Transverse colon (tissue), 4 donors: ENCODE results near the gene SLC6A11.

ENCODE experiments used
- CTCF ChIP-seq, 5 experiments: fragments of 200-600 bp in 3 of 5; fragments of 450-650 bp in 2 of 5; sonication (generic) in 3 of 5; IDR thresholded peaks; 1 replicate in 2 of 5; 2 replicates in 3 of 5; pipeline ENCODE4 v1.5.1; 2016 to 2017; ENCODE audit warnings: antibody characterized with exemption in 5 of 5, inconsistent platforms in 3 of 5, mild to moderate bottlenecking in 2 of 5, moderate library complexity in 1 of 5
- POLR2A ChIP-seq: fragments of 450-650 bp; IDR thresholded peaks from one replicate; pipeline ENCODE4 v1.6.1; 2016; ENCODE audit warnings: antibody characterized with exemption, mild to moderate bottlenecking, moderate library complexity
- POLR2AphosphoS5 ChIP-seq, 3 donors: sonication (generic); formaldehyde crosslinking; IDR thresholded peaks; one replicate each; pipeline ENCODE4 v1.6.1; 2016; ENCODE audit warnings: antibody characterized with exemption in 3 of 3

- TF ChIP-seq POLR2A (no peak), CTCF (IDR thresholded peaks at IDR 0.05) (no peak), POLR2AphosphoS5 (IDR thresholded peaks at IDR 0.05) (no peak)
Observed at GRCh38 chr3:10960255-10960654, 144.2 kb downstream of the SLC6A11 start.
